PFSK-1 (cell line): ENCODE results near the gene TMEM185A.

Source experiments
- FOXP2 ChIP-seq: optimal IDR thresholded peaks from 2 replicates; pipeline ENCODE3; 2011; ENCODE audit warnings: borderline replicate concordance, control low read depth, inconsistent platforms; ENCODE audit not compliant: insufficient read depth; ENCODE audit errors: extremely low read length, extremely low read depth
- POLR2AphosphoS5 ChIP-seq: IDR thresholded peaks from 2 replicates; pipeline ENCODE4 v1.6.1; 2012; ENCODE audit warnings: low read depth, mild to moderate bottlenecking, control low read depth, low read length, moderate library complexity
- REST ChIP-seq, 2 experiments: IDR thresholded peaks; 2 replicates each; pipeline versions ENCODE4 v1.6.1 to v1.8.0; 2011 to 2012; ENCODE audit warnings: low read depth in 2 of 2, low read length in 2 of 2, control low read depth in 1 of 2, inconsistent platforms in 1 of 2, mild to moderate bottlenecking in 1 of 2, moderate library complexity in 1 of 2; ENCODE audit not compliant: insufficient read depth in 1 of 2
- SIN3A ChIP-seq: IDR thresholded peaks from 2 replicates; pipeline ENCODE4 v1.6.1; 2012; ENCODE audit warnings: mild to moderate bottlenecking, low read length, moderate library complexity, borderline replicate concordance; ENCODE audit not compliant: insufficient read depth
- TAF1 ChIP-seq: IDR thresholded peaks from 2 replicates; pipeline ENCODE4 v1.6.1; 2012; ENCODE audit warnings: low read length, control low read depth, borderline replicate concordance; ENCODE audit not compliant: insufficient read depth

The TMEM185A gene

GRCh38 chrX:149643496-149643895 lies 11.9 kb upstream of the TMEM185A start:
- no peak for TF ChIP-seq POLR2AphosphoS5
- TF ChIP-seq SIN3A: no peak
- no peak for TF ChIP-seq REST (IDR thresholded peaks at IDR 0.05; ENCODE audit: insufficient read depth in 1 of 2, low read depth in 2 of 2, low read length in 2 of 2)
- TF ChIP-seq TAF1: no peak
- no peak for TF ChIP-seq FOXP2

GRCh38 chrX:149641835-149642234 lies 10.2 kb upstream of the TMEM185A start:
- TF ChIP-seq FOXP2 (no peak), TAF1 (no peak), REST (IDR thresholded peaks at IDR 0.05; ENCODE audit: insufficient read depth in 1 of 2, low read depth in 2 of 2, low read length in 2 of 2) (no peak), SIN3A (no peak), POLR2AphosphoS5 (no peak)

GRCh38 chrX:149641432-149641831 lies 9.8 kb upstream of the TMEM185A start:
- TF ChIP-seq POLR2AphosphoS5 (no peak), REST (IDR thresholded peaks at IDR 0.05; ENCODE audit: insufficient read depth in 1 of 2, low read depth in 2 of 2, low read length in 2 of 2) (no peak), SIN3A (no peak), FOXP2 (no peak)

- TF ChIP-seq POLR2AphosphoS5 (no peak), FOXP2 (no peak), SIN3A (no peak), TAF1 (no peak), REST (IDR thresholded peaks at IDR 0.05; ENCODE audit: insufficient read depth in 1 of 2, low read depth in 2 of 2, low read length in 2 of 2) (no peak)
These were observed 8.0 kb upstream of the TMEM185A start for GRCh38 chrX:149639568-149639967.

- no peak for TF ChIP-seq REST (IDR thresholded peaks at IDR 0.05; ENCODE audit: insufficient read depth in 1 of 2, low read depth in 2 of 2, low read length in 2 of 2)
- TF ChIP-seq POLR2AphosphoS5: no peak
- TF ChIP-seq FOXP2: no peak
- no peak for TF ChIP-seq SIN3A
These were observed 7.3 kb upstream of the TMEM185A start for GRCh38 chrX:149638860-149639259.
